Activated CD4-positive, alpha-beta memory T cell treated with anti-CD3 and anti-CD28 coated beads, Interleukin-2, amount 10 ng/mL, durations not matched to agents 7 days and 5 days (primary cell): ENCODE results near the gene SLC35F1. TPM values are rescaled to one million over a fixed set of nuclear protein-coding genes. Genes with fewer than 3 reads are reported as not detected.

Experiments
- CTCF ChIA-PET: fragments of 350-600 bp; sonication (Branson Sonifier 250); formaldehyde crosslinking; loops from one replicate; lab custom pipeline; 2021; ENCODE audit warnings: antibody characterized with exemption, inconsistent platforms; lab: Charles Lee
- POLR2A ChIA-PET: fragments of 350-600 bp; sonication (Branson Sonifier 250); formaldehyde crosslinking; loops from one replicate; lab custom pipeline; 2021; ENCODE audit warnings: antibody characterized with exemption; lab: Charles Lee
- DNase-seq: peaks from one replicate; pipeline ENCODE4 v3.0.0-alpha.2; 2020
- H3K27ac Mint-ChIP-seq: one replicate; pipeline ENCODE4 v1.8.0; 2021; ENCODE audit warnings: mild to moderate bottlenecking, mixed read lengths
- H3K27me3 Mint-ChIP-seq: one replicate; pipeline ENCODE4 v1.8.0; 2021; ENCODE audit warnings: mixed read lengths
- H3K36me3 Mint-ChIP-seq: one replicate; pipeline ENCODE4 v1.8.0; 2021; ENCODE audit warnings: low read depth, mixed read lengths
- H3K4me1 Mint-ChIP-seq: one replicate; pipeline ENCODE4 v1.8.0; 2021; ENCODE audit warnings: mixed read lengths
- H3K4me3 Mint-ChIP-seq: one replicate; pipeline ENCODE4 v1.8.0; 2021; ENCODE audit warnings: mild to moderate bottlenecking, mixed read lengths
- H3K9me3 Mint-ChIP-seq: one replicate; pipeline ENCODE4 v1.8.0; 2021; ENCODE audit warnings: mixed read lengths
- total RNA-seq, 2 experiments: library from RNA; stranded (reverse); gene quantifications; one replicate each; pipeline ENCODE4 v1.2.3, GENCODE V29; 2021

SLC35F1 gene
- total RNA-seq, 2 experiments from 2014 or later, result 0.05 TPM; not detected in 1

GRCh38 chr6:118309337-118310093, 402.5 kb downstream of the SLC35F1 start:
- Mint-ChIP-seq H3K27ac (no peak overlapping the region), H3K4me3 (no peak overlapping the region), H3K27me3 (peaks cover 1% of the 10 kb centered on the region), H3K9me3 (no peaks in the 10 kb centered on the region), H3K36me3 (no peaks in the 10 kb centered on the region), H3K4me1 (no peaks in the 10 kb centered on the region)
- no peak for DNase-seq
- ChIA-PET CTCF (interaction anchor here (0.6 kb wide), 1 partner anchor 25 kb away, joined by 3 read pairs; no protein-coding TSS in a partner anchor), POLR2A (no interaction called here)

- Mint-ChIP-seq H3K27ac (no peak overlapping the region), H3K4me1 (no peaks in the 10 kb centered on the region), H3K36me3 (no peaks in the 10 kb centered on the region), H3K4me3 (no peak overlapping the region), H3K27me3 (peaks cover 4% of the 10 kb centered on the region), H3K9me3 (no peaks in the 10 kb centered on the region)
- POLR2A ChIA-PET, result no interaction called here
- CTCF ChIA-PET, result no interaction called here
- no peak for DNase-seq
These were observed 406.1 kb downstream of the SLC35F1 start for GRCh38 chr6:118313208-118313607.

GRCh38 chr6:118313762-118314161, 406.7 kb downstream of the SLC35F1 start:
- ChIA-PET CTCF (no interaction called here), POLR2A (no interaction called here)
- no peaks in the 10 kb centered on the region for H3K9me3 Mint-ChIP-seq
- no peak overlapping the region for H3K27ac Mint-ChIP-seq
- peaks cover 4% of the 10 kb centered on the region for H3K27me3 Mint-ChIP-seq
- no peak overlapping the region for H3K4me3 Mint-ChIP-seq
- DNase-seq, result no peak
- no peaks in the 10 kb centered on the region for H3K4me1 Mint-ChIP-seq
- no peaks in the 10 kb centered on the region for H3K36me3 Mint-ChIP-seq

- Mint-ChIP-seq H3K27ac (no peak overlapping the region), H3K27me3 (peaks cover 3% of the 10 kb centered on the region), H3K4me1 (no peaks in the 10 kb centered on the region), H3K9me3 (no peaks in the 10 kb centered on the region), H3K36me3 (no peaks in the 10 kb centered on the region), H3K4me3 (no peak overlapping the region)
- no peak for DNase-seq
- CTCF ChIA-PET, result no interaction called here
- POLR2A ChIA-PET, result no interaction called here
These were observed 409.8 kb downstream of the SLC35F1 start for GRCh38 chr6:118316796-118317384.

GRCh38 chr6:118317581-118318563, 410.8 kb downstream of the SLC35F1 start:
- Mint-ChIP-seq H3K4me1 (no peaks in the 10 kb centered on the region), H3K27ac (no peak overlapping the region)
- POLR2A ChIA-PET, result no interaction called here

GRCh38 chr6:118318648-118319047, 411.6 kb downstream of the SLC35F1 start:
- no peak overlapping the region for H3K4me3 Mint-ChIP-seq
- CTCF ChIA-PET, result no interaction called here
- H3K27ac Mint-ChIP-seq, result no peak overlapping the region
- DNase-seq, result no peak
- no peaks in the 10 kb centered on the region for H3K36me3 Mint-ChIP-seq
- H3K4me1 Mint-ChIP-seq, result no peaks in the 10 kb centered on the region
- POLR2A ChIA-PET, result no interaction called here
- no peaks in the 10 kb centered on the region for H3K9me3 Mint-ChIP-seq
- H3K27me3 Mint-ChIP-seq, result peaks cover 3% of the 10 kb centered on the region

More at GRCh38 chr6:118317581-118318563, 410.8 kb downstream of the SLC35F1 start:
- CTCF ChIA-PET, result no interaction called here
- Mint-ChIP-seq H3K36me3 (no peaks in the 10 kb centered on the region), H3K4me3 (no peak overlapping the region), H3K9me3 (no peaks in the 10 kb centered on the region), H3K27me3 (peaks cover 3% of the 10 kb centered on the region)
- no peak for DNase-seq

DNA sequence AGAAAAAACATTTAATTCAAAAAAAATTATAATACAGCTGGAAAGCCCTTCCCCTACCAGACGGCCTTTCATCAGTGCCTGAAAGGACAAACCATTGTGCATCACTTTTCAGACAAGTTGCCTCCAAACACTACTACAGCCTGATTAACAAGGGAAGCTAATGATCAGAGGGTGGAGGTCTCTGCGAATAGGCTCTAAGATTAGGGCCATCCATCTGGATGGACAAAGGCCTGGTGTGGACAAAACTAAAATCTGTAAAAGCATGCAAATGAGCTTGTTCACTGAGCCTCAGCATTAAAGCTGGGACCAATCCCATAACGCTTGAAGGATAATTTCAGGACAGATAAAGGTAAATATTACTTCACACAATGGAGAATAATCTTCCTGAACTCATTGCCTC, 412.4 kb downstream of the SLC35F1 start:
- peaks cover 3% of the 10 kb centered on the region for H3K27me3 Mint-ChIP-seq
- no peak overlapping the region for H3K27ac Mint-ChIP-seq
- ChIA-PET CTCF (no interaction called here), POLR2A (no interaction called here)
- no peak overlapping the region for H3K4me3 Mint-ChIP-seq
- H3K36me3 Mint-ChIP-seq, result no peaks in the 10 kb centered on the region
- H3K9me3 Mint-ChIP-seq, result no peaks in the 10 kb centered on the region
- no peaks in the 10 kb centered on the region for H3K4me1 Mint-ChIP-seq
- DNase-seq, result no peak

DNA sequence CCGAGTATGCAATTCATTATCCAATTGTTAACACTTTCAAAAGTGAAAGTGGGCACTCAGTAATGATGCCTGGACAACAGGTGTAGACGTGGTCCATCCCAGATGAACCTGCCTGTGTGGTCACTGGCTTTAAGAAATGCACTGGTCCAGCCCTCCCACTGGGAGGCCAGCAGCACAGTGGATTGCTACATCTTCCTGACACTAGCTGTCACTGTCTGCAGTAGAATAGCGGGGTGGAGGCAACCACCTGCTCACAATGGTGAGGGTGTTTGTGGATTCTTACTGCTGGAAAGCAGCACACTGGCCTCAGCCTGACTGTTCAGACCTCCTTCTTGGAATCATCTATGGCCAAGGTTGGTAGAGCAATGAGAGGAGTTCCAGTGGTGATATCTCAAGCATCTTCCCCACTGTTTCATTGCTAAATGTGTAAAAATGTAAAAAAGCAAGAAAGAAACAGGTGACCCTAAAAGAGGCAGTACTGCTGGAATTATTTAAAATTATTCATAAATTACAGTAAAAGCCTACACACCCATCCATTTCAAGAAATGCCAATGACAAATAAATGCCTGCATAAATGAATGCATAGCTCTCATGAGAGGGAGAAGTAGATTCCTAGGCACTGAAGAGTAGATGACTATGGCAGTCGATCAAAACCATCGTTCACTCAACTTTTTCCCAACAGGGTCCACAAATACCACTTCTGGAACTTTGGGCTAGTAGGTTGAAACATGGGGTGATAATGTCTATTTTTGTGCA, 413.0 kb downstream of the SLC35F1 start:
- POLR2A ChIA-PET, result no interaction called here
- Mint-ChIP-seq H3K4me3 (no peak overlapping the region), H3K4me1 (no peaks in the 10 kb centered on the region), H3K27me3 (peaks cover 3% of the 10 kb centered on the region), H3K36me3 (no peaks in the 10 kb centered on the region), H3K9me3 (no peaks in the 10 kb centered on the region), H3K27ac (no peak overlapping the region)
- CTCF ChIA-PET, result no interaction called here
- no peak for DNase-seq

DNA sequence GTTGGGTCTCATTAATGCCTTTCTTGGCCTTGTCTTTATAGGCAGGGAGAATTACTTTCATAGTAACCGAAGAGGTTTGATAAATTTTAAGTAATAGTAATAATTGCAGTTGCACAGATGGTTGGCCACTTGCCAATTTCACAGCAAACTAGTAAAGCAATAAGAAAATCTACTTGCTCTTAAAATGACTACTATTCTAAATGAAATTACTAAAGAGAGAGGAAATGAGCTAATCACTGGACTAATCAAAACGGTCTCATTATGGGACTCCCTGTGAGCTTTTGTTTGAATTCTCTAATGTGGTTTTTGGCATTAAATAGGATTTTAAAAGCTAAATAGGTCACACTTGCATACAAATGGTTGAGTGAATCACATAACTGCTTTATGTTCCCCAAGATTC, 413.6 kb downstream of the SLC35F1 start:
- Mint-ChIP-seq H3K36me3 (no peaks in the 10 kb centered on the region), H3K4me3 (no peak overlapping the region), H3K27me3 (peaks cover 3% of the 10 kb centered on the region), H3K27ac (no peak overlapping the region), H3K9me3 (no peaks in the 10 kb centered on the region), H3K4me1 (no peaks in the 10 kb centered on the region)
- ChIA-PET POLR2A (no interaction called here), CTCF (no interaction called here)
- DNase-seq, result no peak

GRCh38 chr6:118324116-118324515, 417.1 kb downstream of the SLC35F1 start:
- H3K36me3 Mint-ChIP-seq, result no peaks in the 10 kb centered on the region
- CTCF ChIA-PET, result no interaction called here
- POLR2A ChIA-PET, result no interaction called here
- H3K27ac Mint-ChIP-seq, result no peak overlapping the region
- no peaks in the 10 kb centered on the region for H3K27me3 Mint-ChIP-seq
- no peak overlapping the region for H3K4me3 Mint-ChIP-seq
- H3K9me3 Mint-ChIP-seq, result no peaks in the 10 kb centered on the region
- DNase-seq, result no peak
- no peaks in the 10 kb centered on the region for H3K4me1 Mint-ChIP-seq

DNA sequence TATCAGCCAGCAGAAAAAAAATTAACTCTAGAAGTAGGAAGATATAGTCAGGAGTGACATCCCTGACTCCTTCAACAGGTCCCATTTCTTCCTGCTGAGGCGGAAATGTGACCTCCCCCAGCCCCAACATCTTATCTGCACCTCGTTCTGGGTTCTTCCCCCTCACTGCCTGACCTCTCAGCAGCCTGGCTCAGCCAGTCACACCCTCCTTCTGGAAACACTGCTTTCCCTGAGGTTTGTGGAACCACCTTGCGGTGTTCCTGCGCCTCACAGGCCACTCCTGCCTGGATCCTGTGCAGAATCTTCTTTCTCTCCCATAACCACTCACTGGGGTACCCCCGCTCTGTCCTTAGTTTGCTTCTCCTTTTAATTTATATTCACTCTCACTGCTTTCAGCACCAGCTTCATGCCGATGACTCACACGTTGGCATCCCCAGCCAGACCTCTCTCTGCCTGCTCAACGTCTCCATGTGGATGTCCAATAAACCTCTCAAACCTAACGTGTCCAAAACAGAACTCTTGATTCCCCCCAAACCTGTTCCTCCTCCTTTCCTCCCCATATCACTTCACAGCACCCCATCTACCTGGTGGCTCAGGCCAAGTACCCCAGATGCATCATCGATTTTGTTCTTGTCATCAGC, 418.3 kb downstream of the SLC35F1 start:
- H3K36me3 Mint-ChIP-seq, result no peaks in the 10 kb centered on the region
- H3K27ac Mint-ChIP-seq, result no peak overlapping the region
- no peak overlapping the region for H3K4me3 Mint-ChIP-seq
- ChIA-PET POLR2A (no interaction called here), CTCF (no interaction called here)
- no peaks in the 10 kb centered on the region for H3K9me3 Mint-ChIP-seq
- DNase-seq, result no peak
- no peaks in the 10 kb centered on the region for H3K4me1 Mint-ChIP-seq
- no peaks in the 10 kb centered on the region for H3K27me3 Mint-ChIP-seq

GRCh38 chr6:118326712-118327111, 419.6 kb downstream of the SLC35F1 start:
- no peak for DNase-seq
- no peaks in the 10 kb centered on the region for H3K27me3 Mint-ChIP-seq
- H3K27ac Mint-ChIP-seq, result no peak overlapping the region
- ChIA-PET POLR2A (no interaction called here), CTCF (no interaction called here)
- no peaks in the 10 kb centered on the region for H3K4me1 Mint-ChIP-seq
- H3K36me3 Mint-ChIP-seq, result no peaks in the 10 kb centered on the region
- H3K4me3 Mint-ChIP-seq, result no peak overlapping the region
- H3K9me3 Mint-ChIP-seq, result no peaks in the 10 kb centered on the region
